Activated CD4-positive, alpha-beta memory T cell treated with anti-CD3 and anti-CD28 coated beads, Interleukin-2, amount 10 ng/mL, durations not matched to agents 7 days and 5 days (primary cell): Measurements from ENCODE around the gene KIF1B. TPM values are rescaled to one million over a fixed set of nuclear protein-coding genes. Genes with fewer than 3 reads are reported as not detected.
"Not testable (repeated sequence)": the region's sequence is repeated elsewhere in the genome, so short reads cannot be mapped to it uniquely, and the experiment has no call there.

ENCODE experiments used
- CTCF ChIA-PET: fragments of 350-600 bp; sonication (Branson Sonifier 250); formaldehyde crosslinking; loops from one replicate; lab custom pipeline; 2021; ENCODE audit warnings: antibody characterized with exemption, inconsistent platforms; lab: Charles Lee
- POLR2A ChIA-PET: fragments of 350-600 bp; sonication (Branson Sonifier 250); formaldehyde crosslinking; loops from one replicate; lab custom pipeline; 2021; ENCODE audit warnings: antibody characterized with exemption; lab: Charles Lee
- DNase-seq: peaks from one replicate; pipeline ENCODE4 v3.0.0-alpha.2; 2020
- H3K27ac Mint-ChIP-seq: one replicate; pipeline ENCODE4 v1.8.0; 2021; ENCODE audit warnings: mild to moderate bottlenecking, mixed read lengths
- H3K27me3 Mint-ChIP-seq: one replicate; pipeline ENCODE4 v1.8.0; 2021; ENCODE audit warnings: mixed read lengths
- H3K36me3 Mint-ChIP-seq: one replicate; pipeline ENCODE4 v1.8.0; 2021; ENCODE audit warnings: low read depth, mixed read lengths
- H3K4me1 Mint-ChIP-seq: one replicate; pipeline ENCODE4 v1.8.0; 2021; ENCODE audit warnings: mixed read lengths
- H3K4me3 Mint-ChIP-seq: one replicate; pipeline ENCODE4 v1.8.0; 2021; ENCODE audit warnings: mild to moderate bottlenecking, mixed read lengths
- H3K9me3 Mint-ChIP-seq: one replicate; pipeline ENCODE4 v1.8.0; 2021; ENCODE audit warnings: mixed read lengths
- total RNA-seq, 2 experiments: library from RNA; stranded (reverse); gene quantifications; one replicate each; pipeline ENCODE4 v1.2.3, GENCODE V29; 2021

KIF1B gene
- total RNA-seq, 2 experiments from 2014 or later: 22.5 to 22.7 TPM

DNA sequence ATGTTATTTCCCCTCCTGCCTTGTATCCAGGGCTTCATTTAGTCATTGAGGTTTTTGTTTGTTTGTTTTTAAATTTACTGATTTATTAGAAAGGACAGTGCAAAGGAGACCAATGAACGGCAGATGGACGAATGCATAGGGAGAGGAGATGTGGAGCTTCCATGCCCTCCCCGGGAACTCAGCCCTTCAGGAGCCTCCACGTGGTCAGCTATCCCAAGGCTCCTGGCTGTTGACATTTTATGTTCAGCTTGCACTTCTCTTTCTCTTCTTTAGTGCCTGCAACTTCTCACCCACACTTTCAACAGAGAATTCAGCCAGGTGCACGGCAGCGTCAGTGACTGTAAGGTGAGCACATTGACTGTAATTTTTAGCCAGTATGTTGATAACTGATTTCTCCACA, 157.8 kb downstream of the KIF1B start:
- no peak for DNase-seq
- H3K4me3 Mint-ChIP-seq: no peak overlapping the region
- no peaks in the 10 kb centered on the region for H3K9me3 Mint-ChIP-seq
- no peaks in the 10 kb centered on the region for H3K27me3 Mint-ChIP-seq
- ChIA-PET POLR2A (no interaction called here), CTCF (no interaction called here)
- H3K4me1 Mint-ChIP-seq: no peaks in the 10 kb centered on the region
- H3K36me3 Mint-ChIP-seq: peaks cover 19% of the 10 kb centered on the region
- H3K27ac Mint-ChIP-seq: no peak overlapping the region

DNA sequence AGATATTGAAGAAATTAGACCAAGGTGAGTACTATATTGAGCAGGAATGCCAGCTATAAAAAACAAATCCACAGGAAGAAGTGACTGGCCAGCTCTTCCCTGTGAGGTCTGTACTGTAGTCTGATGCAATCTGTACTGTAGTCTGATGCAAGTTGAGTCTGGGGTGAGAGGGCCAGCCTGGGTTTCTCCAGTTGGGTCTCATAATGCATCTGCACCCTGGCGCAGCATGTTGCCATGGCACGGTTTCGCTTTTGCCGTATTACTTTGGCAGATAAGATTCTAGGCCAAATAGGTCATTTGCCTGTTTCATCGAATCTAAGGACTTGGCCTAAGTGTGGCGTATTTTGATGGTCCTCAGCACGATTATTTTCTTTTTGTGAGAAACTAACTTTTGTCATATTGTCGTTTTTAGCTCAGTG, 164.1 kb downstream of the KIF1B start:
- no peaks in the 10 kb centered on the region for H3K4me1 Mint-ChIP-seq
- DNase-seq: no peak
- H3K4me3 Mint-ChIP-seq: no peak overlapping the region
- no peaks in the 10 kb centered on the region for H3K27me3 Mint-ChIP-seq
- H3K9me3 Mint-ChIP-seq: no peaks in the 10 kb centered on the region
- no peak overlapping the region for H3K27ac Mint-ChIP-seq
- peaks cover 28% of the 10 kb centered on the region for H3K36me3 Mint-ChIP-seq
- CTCF ChIA-PET: no interaction called here
- POLR2A ChIA-PET: interaction anchor here (0.6 kb wide), 1 partner anchor 711 kb away, joined by 3 read pairs; no protein-coding TSS in a partner anchor

DNA sequence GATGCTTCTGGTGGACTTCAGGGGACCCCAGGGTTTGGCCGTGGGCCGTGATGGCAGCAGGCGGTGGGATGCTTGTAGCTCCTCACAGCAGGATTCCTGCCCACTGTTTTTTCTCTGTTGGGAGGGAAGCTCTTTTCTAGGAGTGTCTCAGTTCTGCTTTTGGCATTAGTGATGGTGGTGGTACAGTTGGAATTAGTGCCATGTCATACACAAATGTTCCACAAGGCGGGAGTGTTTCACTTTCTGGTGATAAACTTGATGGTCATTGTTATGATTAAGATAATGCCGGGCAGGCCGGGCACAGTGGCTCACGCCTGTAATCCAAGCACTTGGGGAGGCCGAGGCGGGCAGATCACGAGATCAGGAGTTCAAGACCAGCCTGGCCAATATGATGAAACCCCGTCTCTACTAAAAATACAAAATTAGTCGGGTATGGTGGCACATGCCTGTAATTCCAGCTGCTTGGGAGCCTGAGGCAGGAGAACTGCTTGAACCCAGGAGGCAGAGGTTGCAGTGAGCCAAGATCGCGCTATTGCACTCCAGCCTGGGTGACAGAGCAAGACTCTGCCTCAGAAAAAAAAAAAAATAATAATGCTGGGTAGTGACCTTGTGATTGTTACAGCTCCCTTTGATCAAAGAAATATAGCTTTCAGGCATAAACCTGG, 167.1 kb downstream of the KIF1B start:
- H3K36me3 Mint-ChIP-seq: peaks cover 22% of the 10 kb centered on the region
- CTCF ChIA-PET: interaction anchor here (0.6 to 2.6 kb wide), 8 partner anchors 9 to 1046 kb away, joined by 3 to 8 read pairs (median 4); no protein-coding TSS in a partner anchor
- H3K4me3 Mint-ChIP-seq, H3K4me1 Mint-ChIP-seq, POLR2A ChIA-PET, H3K27me3 Mint-ChIP-seq, H3K27ac Mint-ChIP-seq, H3K9me3 Mint-ChIP-seq: not testable (repeated sequence)
- peak; percentile 32 for DNase-seq

DNA sequence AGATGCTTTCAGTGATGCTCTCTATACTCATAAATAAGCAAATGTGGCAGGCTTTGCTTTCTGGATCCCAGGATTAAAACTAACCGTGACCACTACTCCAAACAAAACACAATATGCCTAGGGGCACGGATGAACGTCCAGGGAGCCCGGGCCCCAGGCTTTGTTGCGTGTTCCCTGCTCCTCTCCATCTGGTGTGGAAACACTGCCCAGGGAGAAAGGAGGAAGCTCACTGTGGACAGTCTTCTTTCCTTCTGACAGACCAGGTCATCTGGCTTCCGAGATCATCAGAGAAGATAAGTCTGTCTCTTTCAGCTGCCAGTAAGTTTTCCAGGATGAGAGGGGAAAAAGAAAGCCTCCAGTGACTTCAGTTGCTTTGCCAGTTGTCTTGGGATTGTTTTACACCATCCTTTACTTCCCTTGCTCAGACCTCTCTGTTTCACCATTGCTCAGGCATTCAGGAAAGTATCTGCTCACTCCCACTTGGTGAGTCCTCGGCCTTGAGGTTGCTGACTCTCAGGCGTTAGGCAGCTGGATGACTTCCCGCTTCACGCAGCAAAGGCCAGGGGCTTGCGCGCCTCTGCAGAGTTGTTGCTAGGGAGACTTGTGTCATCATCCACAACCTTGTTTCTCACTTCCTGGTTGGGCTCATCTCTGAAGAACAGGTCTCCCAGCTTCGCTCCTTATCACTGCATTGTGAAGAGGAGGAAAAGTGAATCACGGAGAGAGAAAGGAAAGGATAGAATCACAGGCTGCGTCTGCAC, 167.9 kb downstream of the KIF1B start:
- H3K36me3 Mint-ChIP-seq: peaks cover 22% of the 10 kb centered on the region

DNA sequence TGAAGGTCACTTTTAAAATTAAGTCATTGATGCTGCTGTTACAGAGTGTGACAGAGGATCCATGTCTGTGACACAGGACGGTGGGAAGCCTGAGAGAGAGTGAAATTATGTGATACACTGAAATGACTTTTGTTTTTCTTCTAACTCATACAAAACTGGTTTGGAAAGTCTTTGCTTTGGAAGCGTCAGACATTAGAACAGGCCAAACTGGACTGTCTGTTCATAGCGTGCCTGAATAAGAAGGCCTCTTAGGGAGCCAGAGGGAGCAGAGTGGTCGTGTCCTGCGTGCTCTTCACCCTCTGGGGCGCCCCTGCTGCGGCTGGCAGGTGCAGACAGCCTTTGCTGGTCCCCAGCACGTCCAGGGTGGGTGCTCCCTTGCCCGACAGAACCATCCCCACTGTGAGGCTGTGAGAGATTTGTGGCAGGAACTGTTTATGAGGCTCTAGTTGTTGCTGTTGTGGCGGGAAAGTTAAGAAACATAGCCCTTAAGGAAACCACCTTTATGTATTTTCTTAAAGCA, 168.8 kb downstream of the KIF1B start:
- H3K4me3 Mint-ChIP-seq: no peak overlapping the region
- H3K27ac Mint-ChIP-seq: no peak overlapping the region
- no peak for DNase-seq
- ChIA-PET CTCF (no interaction called here), POLR2A (no interaction called here)
- no peaks in the 10 kb centered on the region for H3K27me3 Mint-ChIP-seq
- peaks cover 22% of the 10 kb centered on the region for H3K36me3 Mint-ChIP-seq
- no peaks in the 10 kb centered on the region for H3K9me3 Mint-ChIP-seq
- no peaks in the 10 kb centered on the region for H3K4me1 Mint-ChIP-seq

More for the DNA sequence above, 167.9 kb downstream of the KIF1B start:
- no peak for DNase-seq
- H3K4me1 Mint-ChIP-seq: no peaks in the 10 kb centered on the region
- H3K4me3 Mint-ChIP-seq: no peak overlapping the region
- H3K27me3 Mint-ChIP-seq: no peaks in the 10 kb centered on the region
- H3K9me3 Mint-ChIP-seq: no peaks in the 10 kb centered on the region
- ChIA-PET CTCF (interaction anchor here (0.6 to 2.6 kb wide), 7 partner anchors 9 to 1046 kb away, joined by 3 to 8 read pairs (median 4); no protein-coding TSS in a partner anchor), POLR2A (no interaction called here)
- H3K27ac Mint-ChIP-seq: no peak overlapping the region

DNA sequence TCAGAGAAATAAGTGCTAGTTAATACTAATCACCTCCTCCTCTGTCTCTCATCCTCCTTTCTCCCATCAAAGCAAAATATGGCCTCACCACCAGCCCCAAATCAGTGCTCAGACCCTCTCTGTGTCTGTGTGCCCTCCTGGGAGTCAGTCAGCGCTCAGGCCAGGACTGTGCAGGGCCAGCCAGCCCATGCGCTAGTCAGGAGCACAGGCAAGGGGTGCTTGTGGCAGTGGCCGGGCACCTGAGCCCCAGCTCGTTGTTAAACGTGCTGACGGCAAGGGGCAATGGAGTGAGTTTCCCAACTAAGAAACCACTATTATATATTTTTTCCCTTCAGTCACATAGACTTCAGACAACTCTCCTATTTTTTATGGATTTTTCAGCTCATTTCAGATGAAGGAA, 169.3 kb downstream of the KIF1B start:
- DNase-seq: no peak
- no peak overlapping the region for H3K27ac Mint-ChIP-seq
- CTCF ChIA-PET: interaction anchor here (1.8 kb wide), 1 partner anchor 169 kb away, joined by 5 read pairs; the partner anchor contains the start of gene KIF1B
- H3K36me3 Mint-ChIP-seq: peaks cover 22% of the 10 kb centered on the region
- no peaks in the 10 kb centered on the region for H3K9me3 Mint-ChIP-seq
- no peaks in the 10 kb centered on the region for H3K27me3 Mint-ChIP-seq
- no peak overlapping the region for H3K4me3 Mint-ChIP-seq
- POLR2A ChIA-PET: no interaction called here
- H3K4me1 Mint-ChIP-seq: no peaks in the 10 kb centered on the region

DNA sequence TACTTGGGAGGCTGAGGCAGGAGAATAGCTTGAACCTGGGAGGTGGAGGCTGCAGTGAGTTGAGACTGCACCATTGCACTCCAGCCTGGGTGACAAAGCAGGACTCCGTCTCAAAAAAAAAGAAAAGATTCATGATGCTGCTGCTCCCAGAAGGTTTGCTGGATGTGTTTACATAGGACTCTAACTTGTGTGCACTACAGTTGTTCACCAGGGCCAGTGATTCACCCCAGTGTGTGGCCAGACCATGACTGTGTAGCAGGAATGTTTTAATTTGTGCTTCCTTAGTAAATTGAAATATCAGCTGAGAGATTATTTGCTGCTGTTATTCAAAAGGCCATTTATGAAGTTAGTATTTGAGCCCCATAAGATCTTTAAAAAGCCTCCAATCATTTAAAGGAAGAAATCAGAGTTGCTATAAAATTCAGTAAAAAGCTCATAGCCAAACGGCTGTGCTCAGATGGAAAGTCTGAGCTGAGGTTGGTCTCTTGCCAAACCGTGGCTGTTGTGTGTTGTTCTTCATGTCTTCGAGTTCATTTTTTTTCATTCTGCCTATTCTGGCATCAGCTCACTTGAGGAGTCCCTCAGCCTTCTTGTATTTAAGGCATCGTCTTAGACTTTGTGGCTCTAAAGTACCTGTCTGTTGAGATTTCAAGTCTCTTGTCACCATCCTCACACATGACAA, 170.4 kb downstream of the KIF1B start:
- no peaks in the 10 kb centered on the region for H3K4me1 Mint-ChIP-seq
- H3K36me3 Mint-ChIP-seq: peaks cover 18% of the 10 kb centered on the region
- no peak overlapping the region for H3K27ac Mint-ChIP-seq
- H3K27me3 Mint-ChIP-seq: no peaks in the 10 kb centered on the region
- H3K4me3 Mint-ChIP-seq: no peak overlapping the region
- DNase-seq: no peak
- no peaks in the 10 kb centered on the region for H3K9me3 Mint-ChIP-seq
- POLR2A ChIA-PET: interaction anchor here (1.1 kb wide), 1 partner anchor 18 kb away, joined by 4 read pairs; the partner anchor contains the start of gene PGD
- CTCF ChIA-PET: interaction anchor here (0.7 to 1.8 kb wide), 2 partner anchors 49 to 171 kb away, joined by 3 to 5 read pairs; partner anchors contain the start of genes CENPS and KIF1B

DNA sequence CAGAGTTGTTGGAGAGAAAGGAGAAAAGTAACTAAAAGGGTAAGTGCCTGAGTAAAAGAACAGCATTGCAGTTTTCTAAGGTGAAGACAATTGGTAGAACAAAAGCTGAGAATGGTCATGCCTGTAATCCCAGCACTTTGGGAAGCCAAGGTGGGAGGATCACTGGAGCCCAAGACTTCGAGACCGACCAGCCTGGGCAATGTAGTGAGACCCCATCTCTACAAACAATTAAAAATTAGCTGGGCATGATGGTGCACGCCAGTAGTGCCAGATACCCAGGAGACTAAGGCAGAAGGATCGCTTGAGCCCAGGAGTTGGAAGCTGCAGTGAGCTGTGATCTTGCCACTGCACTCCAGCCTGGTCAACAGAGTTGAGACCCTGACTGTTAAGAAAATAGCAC, 173.3 kb downstream of the KIF1B start:
- DNase-seq: no peak
- CTCF ChIA-PET: no interaction called here
- Mint-ChIP-seq H3K4me3 (no peak overlapping the region), H3K27me3 (no peaks in the 10 kb centered on the region), H3K27ac (no peak overlapping the region), H3K36me3 (no peaks in the 10 kb centered on the region), H3K9me3 (no peaks in the 10 kb centered on the region), H3K4me1 (no peaks in the 10 kb centered on the region)
- POLR2A ChIA-PET: no interaction called here

DNA sequence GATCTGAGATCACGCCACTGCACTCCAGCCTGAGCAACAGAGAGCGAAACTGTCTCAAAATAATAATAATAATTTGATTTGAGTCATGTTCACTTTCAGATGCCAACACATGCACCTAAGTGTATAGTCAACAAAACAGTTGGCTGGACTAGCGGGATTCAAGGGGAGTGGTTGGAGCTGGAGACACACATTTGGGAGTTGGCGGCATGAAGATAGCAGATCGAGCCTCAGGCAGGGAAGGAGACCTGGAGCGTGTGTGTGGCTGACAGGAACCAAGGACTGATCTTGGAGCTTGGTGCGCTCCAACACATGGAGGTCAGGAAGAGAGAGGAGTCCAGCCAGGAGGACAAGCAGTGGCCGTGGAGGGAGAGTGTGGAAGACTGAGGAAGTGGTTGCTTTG, 173.8 kb downstream of the KIF1B start:
- Mint-ChIP-seq H3K4me3 (no peak overlapping the region), H3K27ac (no peak overlapping the region), H3K36me3 (no peaks in the 10 kb centered on the region), H3K27me3 (no peaks in the 10 kb centered on the region), H3K4me1 (no peaks in the 10 kb centered on the region), H3K9me3 (no peaks in the 10 kb centered on the region)
- no peak for DNase-seq
- ChIA-PET CTCF (no interaction called here), POLR2A (no interaction called here)

DNA sequence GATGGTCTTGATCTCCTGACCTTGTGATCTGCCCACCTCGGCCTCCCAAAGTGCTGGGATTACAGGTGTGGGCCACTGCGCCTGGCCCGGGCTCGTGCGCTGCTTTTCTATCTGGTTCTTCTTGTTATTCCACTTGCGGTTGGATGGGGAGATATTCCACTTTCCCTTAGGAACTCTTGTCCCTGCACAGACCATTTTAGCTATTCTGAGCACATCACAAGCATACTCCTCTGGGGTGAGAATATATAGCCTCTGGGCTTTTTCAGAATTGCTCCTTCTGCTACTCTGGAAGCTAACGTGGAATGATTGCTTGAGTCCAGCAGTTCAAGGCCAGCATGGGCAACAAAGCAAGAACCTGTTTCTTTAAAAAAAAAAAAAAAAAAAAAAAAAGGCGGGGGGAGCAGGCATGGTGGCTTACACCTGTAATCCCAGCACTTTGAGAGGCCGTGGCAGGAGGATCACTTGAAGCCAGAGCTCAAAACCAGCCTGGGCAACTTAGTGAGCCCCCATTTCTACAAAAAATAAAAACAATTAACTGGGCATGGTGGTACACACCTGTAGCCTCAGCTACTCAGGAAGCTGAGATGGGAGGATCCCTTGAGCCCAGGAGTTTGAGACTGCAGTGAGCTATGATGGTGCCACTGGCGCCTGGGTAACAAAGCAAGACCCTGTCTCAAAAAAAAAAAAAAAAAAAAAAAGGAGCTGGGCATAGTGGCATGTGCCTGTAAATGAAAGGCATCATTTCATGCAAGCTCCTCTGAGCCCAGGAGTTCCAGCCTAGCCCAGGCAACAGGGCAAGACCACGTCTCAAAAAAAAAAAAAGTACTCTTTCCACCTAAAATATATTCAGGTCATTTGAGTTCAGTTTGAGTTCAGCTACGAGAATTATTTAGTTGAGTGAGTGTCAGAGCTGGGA, 176.6 kb downstream of the KIF1B start:
- Mint-ChIP-seq H3K36me3 (no peaks in the 10 kb centered on the region), H3K27me3 (no peaks in the 10 kb centered on the region), H3K4me3 (no peak overlapping the region), H3K9me3 (no peaks in the 10 kb centered on the region), H3K27ac (no peak overlapping the region), H3K4me1 (no peaks in the 10 kb centered on the region)
- CTCF ChIA-PET: interaction anchor here (0.6 to 3.5 kb wide), 3 partner anchors 10 to 69 kb away, joined by 8 to 10 read pairs (median 8); partner anchors contain the start of gene CENPS
- DNase-seq: no peak
- POLR2A ChIA-PET: interaction anchor here (2.0 kb wide), 1 partner anchor 12 kb away, joined by 17 read pairs; the partner anchor contains the start of gene PGD

DNA sequence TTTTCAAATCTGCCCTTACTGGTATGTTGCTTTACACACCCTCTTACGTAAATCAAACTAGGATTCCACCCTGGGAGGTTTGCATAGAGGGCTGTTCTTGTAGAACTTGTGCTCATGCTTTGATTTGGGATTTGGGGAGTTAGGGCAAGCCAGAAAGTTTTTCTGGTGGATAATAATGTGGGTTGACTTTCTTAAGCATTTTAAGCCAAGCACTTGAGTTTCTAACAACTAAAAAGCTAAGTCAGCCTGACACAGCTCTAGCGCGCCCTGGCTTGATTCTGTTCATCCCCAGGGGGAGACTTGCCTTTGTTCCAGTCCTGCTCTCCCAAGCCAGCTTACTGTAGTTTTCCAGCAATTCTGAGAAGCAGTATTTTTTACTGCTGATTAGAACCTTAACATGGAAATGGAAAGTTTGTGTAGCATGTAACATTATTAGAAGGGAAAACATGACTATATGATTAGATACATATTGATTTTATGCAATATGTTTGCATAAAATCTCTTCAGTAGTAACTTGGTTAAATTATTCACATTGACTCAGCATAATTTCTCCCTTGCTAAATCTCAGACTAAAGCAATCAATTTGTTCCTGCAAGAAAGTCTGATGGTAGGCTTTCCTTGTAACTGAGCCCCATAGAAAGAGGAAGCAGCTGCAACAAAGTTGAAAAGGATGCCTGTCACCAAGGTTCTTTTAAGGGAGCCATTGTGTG, 177.5 kb downstream of the KIF1B start:
- no peaks in the 10 kb centered on the region for H3K36me3 Mint-ChIP-seq
- no peak for DNase-seq
- ChIA-PET CTCF (interaction anchor here (0.6 to 3.5 kb wide), 4 partner anchors 10 to 69 kb away, joined by 6 to 10 read pairs (median 8); partner anchors contain the start of gene CENPS), POLR2A (interaction anchor here (0.7 to 2.0 kb wide), 2 partner anchors 12 to 42 kb away, joined by 3 to 17 read pairs; partner anchors contain the start of genes CENPS and PGD)
- no peak overlapping the region for H3K27ac Mint-ChIP-seq
- no peaks in the 10 kb centered on the region for H3K27me3 Mint-ChIP-seq
- H3K4me1 Mint-ChIP-seq: no peaks in the 10 kb centered on the region
- no peak overlapping the region for H3K4me3 Mint-ChIP-seq
- no peaks in the 10 kb centered on the region for H3K9me3 Mint-ChIP-seq
